Peyer's patch (tissue), 4 donors: ENCODE data around the gene FSTL5.

ENCODE experiments used
- CTCF ChIP-seq, 6 experiments: fragments of 450-650 bp in 4 of 6; fragments of 200-600 bp in 2 of 6; sonication (generic) in 1 of 6; IDR thresholded peaks; one replicate each; pipeline ENCODE4 v1.5.1; 2017 to 2019; ENCODE audit warnings: antibody characterized with exemption in 6 of 6, mild to moderate bottlenecking in 3 of 6, moderate library complexity in 1 of 6
- POLR2A ChIP-seq, 2 donors: fragments of 450-650 bp; IDR thresholded peaks; one replicate each; pipeline ENCODE4 v1.5.1; 2017; ENCODE audit warnings: antibody characterized with exemption in 2 of 2, mild to moderate bottlenecking in 2 of 2, moderate library complexity in 2 of 2

- no peak for TF ChIP-seq CTCF (IDR thresholded peaks at IDR 0.05)
- TF ChIP-seq POLR2A (IDR thresholded peaks at IDR 0.05) = no peak
Measured at GRCh38 chr4:161498155-161498554, 665.6 kb downstream of the FSTL5 start.
